ENCODE results near the gene PVR. TPM values are rescaled to one million over a fixed set of nuclear protein-coding genes. Genes with fewer than 3 reads are reported as not detected.

PVR gene
- total and polyA plus RNA-seq, 9 of the 15 experiments (the other 6 are each of a cell fraction or from before 2014, with no cell fraction given) = 0.89 to 14.5 (median 9.8) TPM

GRCh38 chr19:44712864-44713515, 69.3 kb downstream of the PVR start:
- WGBS (ENCODE audit: insufficient coverage, low coverage, missing lambda C conversion rate) = 32% methylated on average over 4 of the region's 4 CpGs
- Histone ChIP-seq H3K4me3 (no peak overlapping the region), H3K27ac (ENCODE audit: extremely low read depth, low read depth, low read length) (no peak overlapping the region), H3K27me3 (ENCODE audit: control insufficient read depth in 2 of 2, insufficient read depth in 2 of 2, low read length in 2 of 2) (no peaks in the 10 kb centered on the region), H3K9me3 (replicated peaks; ENCODE audit: control insufficient read depth, insufficient read depth, low read depth, low read length) (peaks cover 10% of the 10 kb centered on the region), H3K4me2 (ENCODE audit: insufficient read depth, low read length) (no peak overlapping the region), H3K4me1 (replicated peaks in 1 of 2; ENCODE audit: control insufficient read depth in 2 of 2, insufficient read depth in 2 of 2, low read length in 2 of 2) (no peaks in the 10 kb centered on the region), H3K9ac (ENCODE audit: insufficient read depth in 1 of 2, low read depth in 2 of 2, low read length in 2 of 2) (no peak overlapping the region), H3K36me3 (ENCODE audit: control insufficient read depth, insufficient read depth, low read length) (no peaks in the 10 kb centered on the region), H4K20me1 (replicated peaks; ENCODE audit: control insufficient read depth, insufficient read depth, low read length) (no peaks in the 10 kb centered on the region), H2AFZ (ENCODE audit: low read depth, low read length) (peak overlapping the region; percentile 53), H3K9me1 (ENCODE audit: control insufficient read depth, insufficient read depth, low read length) (no peaks in the 10 kb centered on the region), H3K79me2 (ENCODE audit: control insufficient read depth, insufficient read depth, low read length) (no peaks in the 10 kb centered on the region)
- intact Hi-C loops (cut with micrococcal nuclease) (no loop called here), in situ Hi-C loops (cut with MboI) (no loop called here)
- FAIRE-seq = peak; percentile 63
- peak; percentile 92 for ATAC-seq
- BruUV-seq (replicated peaks) = no TSS peak
- POLR2A ChIA-PET = interaction anchor here (0.6 to 1.0 kb wide), 3 partner anchors 13 to 766 kb away, joined by 3 to 4 read pairs (median 3); no protein-coding TSS in a partner anchor
- peak in 1 of 4 experiments; percentile 43 for DNase-seq (ENCODE audit: extremely low read depth in 1 of 4, low spot score in 3 of 4)
- CTCF ChIA-PET (ENCODE audit: low intra/inter-chr PET ratio) = no interaction called here
- TF ChIP-seq ZNF143 (CRISPR knock-in tag; IDR thresholded peaks at IDR 0.05) = peak; percentile 47; the same call in 1 of the 2 replicates
- TF ChIP-seq NRF1 (conservative IDR thresholded peaks at IDR 0.05 in 1 of 2, IDR thresholded peaks at IDR 0.05 in 1 of 2) = 0 out of 4 replicates have a peak, but pooled peaks of 1 of the 2 experiments have one; percentile 9
- TF ChIP-seq REST (IDR thresholded peaks at IDR 0.05; ENCODE audit: borderline replicate concordance) = peak; percentile 38; the same call in 1 of the 2 replicates
- TF ChIP-seq REST (CRISPR knock-in tag; IDR thresholded peaks at IDR 0.05; ENCODE audit: low read depth) = no peak
- TF ChIP-seq USF2 (CRISPR knock-in tag; IDR thresholded peaks at IDR 0.05) = peak; percentile 93
- TF ChIP-seq CEBPB (tag; IDR thresholded peaks at IDR 0.05) = peak; percentile 28; the same call in 1 of the 2 replicates
- peak in 1 of 2 experiments; percentile 14; a peak in 1 of 4 replicates for TF ChIP-seq SIX5 (IDR thresholded peaks at IDR 0.05; ENCODE audit: borderline replicate concordance in 1 of 2, insufficient read depth in 1 of 2, low read depth in 1 of 2, low read length in 2 of 2)
- TF ChIP-seq RAD51 (IDR thresholded peaks at IDR 0.05; ENCODE audit: borderline replicate concordance, low read depth) = peak; percentile 84
- TF ChIP-seq VEZF1 (CRISPR knock-in tag; IDR thresholded peaks at IDR 0.05) = no peak
- peak; percentile 64 for TF ChIP-seq NFYB (IDR thresholded peaks at IDR 0.05; ENCODE audit: extremely low read depth, insufficient read length)
- TF ChIP-seq ZBED1 (IDR thresholded peaks at IDR 0.05) = no peak
- no peak for TF ChIP-seq ZNF77 (CRISPR knock-in tag; IDR thresholded peaks at IDR 0.05)
